ENCODE data around the gene FAM110D. TPM values are rescaled to one million over a fixed set of nuclear protein-coding genes. Genes with fewer than 3 reads are reported as not detected.

FAM110D gene
- total and polyA plus RNA-seq, 2 donors (not counting 1 experiment from before 2014, with no cell fraction given), result not detected

- H3K27ac Mint-ChIP-seq, result no peak overlapping the region
- no peak for DNase-seq
- ChIA-PET POLR2A (no interaction called here), CTCF (interaction anchor here (0.6 to 4.3 kb wide), 2 partner anchors 9 to 51 kb away, joined by 4 to 31 read pairs; no protein-coding TSS in a partner anchor)
- Histone ChIP-seq H3K9ac (ENCODE audit: low read length) (no peak overlapping the region), H3K27ac (ENCODE audit: low read length in 2 of 2) (no peak overlapping the region), H3K36me3 (replicated peaks in 1 of 2; ENCODE audit: control extremely low read depth in 1 of 2, control insufficient read depth in 1 of 2, extremely low read depth in 1 of 2, insufficient read depth in 2 of 2, low read length in 1 of 2) (no peaks in the 10 kb centered on the region), H3K79me2 (ENCODE audit: control insufficient read depth, insufficient read depth, low read length) (no peaks in the 10 kb centered on the region), H3K4me1 (ENCODE audit: control insufficient read depth in 2 of 2, insufficient read depth in 2 of 2, low read length in 2 of 2) (peaks cover 7 to 8% of the 10 kb centered on the region in 2 donors), H3K4me2 (replicated peaks; ENCODE audit: low read depth, low read length, poor library complexity, severe bottlenecking) (no peak overlapping the region), H3K4me3 (ENCODE audit: control extremely low read depth in 1 of 5, extremely low read depth in 1 of 5, insufficient read depth in 1 of 5, low read depth in 2 of 5, low read length in 4 of 5) (no peak overlapping the region), H3K9me3 (ENCODE audit: control extremely low read depth in 1 of 3, control insufficient read depth in 2 of 3, insufficient read depth in 1 of 3, low read length in 2 of 3) (no peaks in the 10 kb centered on the region), H3K27me3 (replicated peaks in 1 of 4; ENCODE audit: control extremely low read depth in 1 of 4, control insufficient read depth in 3 of 4, insufficient read depth in 4 of 4, low read length in 3 of 4) (peaks cover 0 to 44% (median 12%) of the 10 kb centered on the region in 4 experiments), H4K20me1 (ENCODE audit: control insufficient read depth, insufficient read depth, low read length, poor library complexity, severe bottlenecking) (no peaks in the 10 kb centered on the region), H2AFZ (ENCODE audit: insufficient read depth, low read depth, low read length, poor library complexity, severe bottlenecking) (no peak overlapping the region)
- TF ChIP-seq CTCF (IDR thresholded peaks at IDR 0.05), result no peak
- no peak for TF ChIP-seq EZH2 (IDR thresholded peaks at IDR 0.05; ENCODE audit: borderline replicate concordance, insufficient read depth, low read depth, low read length, poor library complexity, severe bottlenecking)
- intact Hi-C loops (cut with micrococcal nuclease), result no loop called here
- no peak for ATAC-seq (ENCODE audit: low read depth)
- peaks cover 2% of the 10 kb centered on the region for H3K4me1 Mint-ChIP-seq
- peaks cover 47% of the 10 kb centered on the region for H3K27me3 Mint-ChIP-seq
- no peaks in the 10 kb centered on the region for H3K9me3 Mint-ChIP-seq (ENCODE audit: insufficient read depth)
- 84% methylated on average over 2 of the region's 5 CpGs for whole genome bisulfite sequencing (ENCODE audit: insufficient coverage)
- no peak overlapping the region for H3K4me3 Mint-ChIP-seq
Measured at GRCh38 chr1:26153966-26154532, 4.8 kb upstream of the FAM110D start.

GRCh38 chr1:26154750-26155149 is 4.1 kb upstream of the FAM110D start:
- H3K27ac ChIP-seq (ENCODE audit: low read length in 2 of 2), result no peak overlapping the region
- CTCF ChIA-PET, result interaction anchor here (1.4 to 4.3 kb wide), 3 partner anchors 10 to 50 kb away, joined by 4 to 31 read pairs (median 10); partner anchors contain the start of genes C1orf232 and ZNF593
- no peak overlapping the region for H2AFZ ChIP-seq (ENCODE audit: insufficient read depth, low read depth, low read length, poor library complexity, severe bottlenecking)
- H4K20me1 ChIP-seq (ENCODE audit: control insufficient read depth, insufficient read depth, low read length, poor library complexity, severe bottlenecking), result no peaks in the 10 kb centered on the region
- DNase-seq, result no peak
- H3K4me3 Mint-ChIP-seq, result no peak overlapping the region
- WGBS (ENCODE audit: insufficient coverage), result 65% methylated on average over 7 of the region's 9 CpGs
- H3K27me3 Mint-ChIP-seq, result peaks cover 48% of the 10 kb centered on the region
- no peaks in the 10 kb centered on the region for H3K36me3 ChIP-seq (replicated peaks in 1 of 2; ENCODE audit: control extremely low read depth in 1 of 2, control insufficient read depth in 1 of 2, extremely low read depth in 1 of 2, insufficient read depth in 2 of 2, low read length in 1 of 2)
- POLR2A ChIA-PET, result no interaction called here
- H3K9me3 Mint-ChIP-seq (ENCODE audit: insufficient read depth), result no peaks in the 10 kb centered on the region
- H3K27me3 ChIP-seq (replicated peaks in 1 of 4; ENCODE audit: control extremely low read depth in 1 of 4, control insufficient read depth in 3 of 4, insufficient read depth in 4 of 4, low read length in 3 of 4), result peaks cover 0 to 46% (median 12%) of the 10 kb centered on the region in 4 experiments
- no peak overlapping the region for H3K4me2 ChIP-seq (replicated peaks; ENCODE audit: low read depth, low read length, poor library complexity, severe bottlenecking)
- no peak for ATAC-seq (ENCODE audit: low read depth)
- H3K4me3 ChIP-seq (ENCODE audit: control extremely low read depth in 1 of 5, extremely low read depth in 1 of 5, insufficient read depth in 1 of 5, low read depth in 2 of 5, low read length in 4 of 5), result no peak overlapping the region
- H3K9ac ChIP-seq (ENCODE audit: low read length), result no peak overlapping the region
- no peaks in the 10 kb centered on the region for H3K79me2 ChIP-seq (ENCODE audit: control insufficient read depth, insufficient read depth, low read length)
- intact Hi-C loops (cut with micrococcal nuclease), result no loop called here
- peaks cover 2% of the 10 kb centered on the region for H3K4me1 Mint-ChIP-seq
- no peaks in the 10 kb centered on the region for H3K9me3 ChIP-seq (ENCODE audit: control extremely low read depth in 1 of 3, control insufficient read depth in 2 of 3, insufficient read depth in 1 of 3, low read length in 2 of 3)
- no peak for TF ChIP-seq EZH2 (IDR thresholded peaks at IDR 0.05; ENCODE audit: borderline replicate concordance, insufficient read depth, low read depth, low read length, poor library complexity, severe bottlenecking)
- TF ChIP-seq CTCF (IDR thresholded peaks at IDR 0.05), result no peak
- H3K27ac Mint-ChIP-seq, result no peak overlapping the region
- peaks cover 7 to 8% of the 10 kb centered on the region in 2 donors for H3K4me1 ChIP-seq (ENCODE audit: control insufficient read depth in 2 of 2, insufficient read depth in 2 of 2, low read length in 2 of 2)

Measured in B cell (primary cell).